ENCODE data around the gene PHACTR1. TPM values are rescaled to one million over a fixed set of nuclear protein-coding genes. Genes with fewer than 3 reads are reported as not detected.
"Not testable (repeated sequence)": the region's sequence is repeated elsewhere in the genome, so short reads cannot be mapped to it uniquely, and the experiment has no call there.

PHACTR1 gene
- total RNA-seq, 4 donors from 2014 or later = 2.0 to 8.3 (median 4.5) TPM

DNA sequence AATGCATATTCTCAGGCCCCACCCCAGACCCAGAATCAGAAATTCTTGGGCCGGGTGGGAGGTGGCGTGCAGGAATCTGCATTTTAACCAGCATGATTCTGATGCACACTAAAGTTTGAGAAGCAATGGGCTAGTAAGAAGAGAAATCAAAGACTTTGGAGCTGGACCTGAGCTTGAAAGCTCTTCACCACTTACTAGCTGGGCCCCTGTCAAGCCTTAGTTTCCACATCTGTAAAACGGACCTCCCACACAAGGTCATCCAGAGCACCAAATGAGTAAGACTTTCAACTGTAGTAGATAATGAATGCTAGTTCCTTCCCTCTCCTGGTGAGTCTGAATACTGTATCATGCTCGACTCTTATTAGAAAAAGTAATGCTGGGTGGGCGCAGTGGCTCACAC lies 524.8 kb downstream of the PHACTR1 start:
- Histone ChIP-seq H3K27me3 (no peaks in the 10 kb centered on the region), H3K36me3 (no peaks in the 10 kb centered on the region), H3K9me3 (no peaks in the 10 kb centered on the region), H3K27ac (no peak overlapping the region), H3K4me3 (no peak overlapping the region), H3K4me1 (no peaks in the 10 kb centered on the region)
- TF ChIP-seq POLR2A (IDR thresholded peaks at IDR 0.05) (no peak), CTCF (IDR thresholded peaks at IDR 0.05) (no peak)
- intact Hi-C loops (cut with DNase I; ENCODE audit: low total_unique reads) = no loop called here
- no peak for DNase-seq

GRCh38 chr6:13242178-13242577 lies 525.6 kb downstream of the PHACTR1 start:
- intact Hi-C loops (cut with DNase I; ENCODE audit: low total_unique reads) = no loop called here
- DNase-seq = no peak

DNA sequence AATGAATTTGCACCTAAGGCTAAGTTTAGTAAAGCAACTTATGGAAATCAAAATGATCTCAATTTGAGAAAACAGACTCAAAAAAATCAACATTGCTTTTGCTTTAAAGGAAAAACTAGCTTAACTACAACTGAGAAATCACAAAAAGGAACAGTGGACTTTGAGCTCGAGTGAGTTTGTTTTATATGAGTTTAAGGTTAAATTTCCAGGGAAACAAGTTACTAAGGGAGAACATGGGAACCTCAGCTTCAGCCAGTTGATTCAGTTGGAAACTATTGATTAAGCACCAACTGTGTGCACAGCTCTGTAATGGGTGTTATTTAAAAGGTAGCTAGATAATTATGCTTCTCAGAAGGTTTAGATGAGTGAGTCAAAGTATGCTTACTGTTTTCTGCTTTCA lies 526.0 kb downstream of the PHACTR1 start:
- Histone ChIP-seq H3K27ac (no peak overlapping the region), H3K9me3 (no peaks in the 10 kb centered on the region), H3K4me3 (no peak overlapping the region), H3K36me3 (no peaks in the 10 kb centered on the region), H3K27me3 (no peaks in the 10 kb centered on the region), H3K4me1 (no peaks in the 10 kb centered on the region)
- intact Hi-C loops (cut with DNase I; ENCODE audit: low total_unique reads) = no loop called here
- DNase-seq = no peak
- TF ChIP-seq POLR2A (IDR thresholded peaks at IDR 0.05) (no peak), CTCF (IDR thresholded peaks at IDR 0.05) (no peak)

More at GRCh38 chr6:13242178-13242577, 525.6 kb downstream of the PHACTR1 start:
- no peaks in the 10 kb centered on the region for H3K27me3 ChIP-seq
- no peak overlapping the region for H3K27ac ChIP-seq
- H3K36me3 ChIP-seq = no peaks in the 10 kb centered on the region
- H3K4me3 ChIP-seq = no peak overlapping the region
- TF ChIP-seq CTCF (IDR thresholded peaks at IDR 0.05) (no peak), POLR2A (IDR thresholded peaks at IDR 0.05) (no peak)
- no peaks in the 10 kb centered on the region for H3K4me1 ChIP-seq
- no peaks in the 10 kb centered on the region for H3K9me3 ChIP-seq

GRCh38 chr6:13243033-13243432 lies 526.5 kb downstream of the PHACTR1 start:
- intact Hi-C loops (cut with DNase I; ENCODE audit: low total_unique reads) = no loop called here
- no peak for TF ChIP-seq POLR2A (IDR thresholded peaks at IDR 0.05)
- no peak for TF ChIP-seq CTCF (IDR thresholded peaks at IDR 0.05)
- H3K4me1 ChIP-seq = no peaks in the 10 kb centered on the region

GRCh38 chr6:13243745-13244144 lies 527.2 kb downstream of the PHACTR1 start:
- H3K36me3 ChIP-seq; H3K27ac ChIP-seq; H3K27me3 ChIP-seq; intact Hi-C loops (cut with DNase I; ENCODE audit: low total_unique reads); H3K4me1 ChIP-seq; H3K9me3 ChIP-seq; H3K4me3 ChIP-seq; DNase-seq: not testable (repeated sequence)

More at GRCh38 chr6:13243033-13243432, 526.5 kb downstream of the PHACTR1 start:
- Histone ChIP-seq H3K4me3 (no peak overlapping the region), H3K27ac (no peak overlapping the region), H3K27me3 (no peaks in the 10 kb centered on the region), H3K36me3 (no peaks in the 10 kb centered on the region), H3K9me3 (no peaks in the 10 kb centered on the region)
- no peak for DNase-seq

DNA sequence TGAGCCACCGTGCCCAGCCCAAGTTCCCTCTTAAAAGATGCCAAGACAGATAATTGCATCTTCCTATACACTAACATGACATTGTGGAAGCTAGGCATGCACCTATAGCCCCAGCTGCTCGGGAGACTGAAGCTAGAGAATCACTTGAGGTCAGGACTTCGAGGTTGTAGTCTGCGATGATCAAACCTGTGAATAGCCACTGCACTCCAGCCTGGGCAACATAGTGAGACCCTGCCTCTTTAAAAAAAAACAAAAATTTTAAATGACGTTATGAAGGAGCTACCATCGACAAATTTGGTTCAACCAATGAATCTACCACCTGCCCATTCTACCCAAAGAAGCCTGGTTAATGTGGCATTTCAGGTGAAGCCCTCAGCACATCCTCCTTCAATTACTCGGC lies 531.1 kb downstream of the PHACTR1 start:
- intact Hi-C loops (cut with DNase I; ENCODE audit: low total_unique reads) = no loop called here
- H3K27ac ChIP-seq = no peak overlapping the region
- no peaks in the 10 kb centered on the region for H3K9me3 ChIP-seq
- DNase-seq = no peak
- H3K4me1 ChIP-seq = no peaks in the 10 kb centered on the region
- TF ChIP-seq CTCF (IDR thresholded peaks at IDR 0.05) (no peak), POLR2A (IDR thresholded peaks at IDR 0.05) (no peak)
- H3K4me3 ChIP-seq = no peak overlapping the region
- no peaks in the 10 kb centered on the region for H3K36me3 ChIP-seq
- H3K27me3 ChIP-seq = no peaks in the 10 kb centered on the region
